HepG2 (cell line): ENCODE measurements around the gene ATP2B3. TPM values are rescaled to one million over a fixed set of nuclear protein-coding genes. Genes with fewer than 3 reads are reported as not detected.

Source experiments
- ATAC-seq: fragments of 200-7000 bp; cut with Tn5 transposase; 3 replicates; pipeline ENCODE4 v1.9.1; 2020; ENCODE audit warnings: mild to moderate bottlenecking, moderate library complexity
- BruUV-seq: library from RNA; stranded (reverse); fragments of 400-500 nt; replicated peaks from 2 replicates; lab custom pipeline; 2021; lab: Mats Ljungman, UMichigan
- CTCF ChIA-PET: fragments of 300-600 bp; formaldehyde crosslinking; extraction: SDS; loops from one replicate; lab custom pipeline; 2021; ENCODE audit warnings: low total read pairs, inconsistent platforms, low intra/inter-chr PET ratio; lab: Yijun Ruan, JAX
- POLR2A ChIA-PET: fragments of 350-600 bp; sonication (Branson Sonifier 250); formaldehyde crosslinking; loops from one replicate; lab custom pipeline; 2020; ENCODE audit warnings: antibody characterized with exemption, inconsistent platforms; lab: Yijun Ruan, JAX
- DNase-seq: peaks from one replicate; pipeline ENCODE4 v3.0.0-alpha.2; 2015; ENCODE audit warnings: low spot score
- FAIRE-seq: peaks from 3 replicates; lab custom pipeline; 2011; peaks lifted over from hg19 to GRCh38; lab: Jason Lieb, UNC
- H2AFZ ChIP-seq: one replicate; pipeline ENCODE4 v1.6.1; 2011; ENCODE audit warnings: low read length, inconsistent platforms
- H3K27ac ChIP-seq: fragments of 300-600 bp; 3 replicates; pipeline ENCODE4 v1.8.0; 2011; ENCODE audit warnings: mixed run types, mild to moderate bottlenecking, mixed read lengths, low read length, inconsistent platforms; ENCODE audit not compliant: insufficient read depth; ENCODE audit errors: extremely low read length
- H3K27me3 ChIP-seq, 2 experiments: fragments of 200-600 bp in 1 of 2; 2 replicates in 1 of 2; 3 replicates in 1 of 2; pipeline versions ENCODE4 v1.6.0 to v1.8.0; 2011; ENCODE audit warnings: low read length in 2 of 2, mild to moderate bottlenecking in 2 of 2, moderate library complexity in 2 of 2, inconsistent platforms in 1 of 2; ENCODE audit not compliant: insufficient read depth in 2 of 2, control insufficient read depth in 1 of 2
- H3K36me3 ChIP-seq, 2 experiments: fragments of 200-600 bp in 1 of 2; replicated peaks in 1 of 2; 2 replicates in 1 of 2; 3 replicates in 1 of 2; pipeline versions ENCODE4 v1.5.1 to v1.8.0; 2011; ENCODE audit warnings: low read length in 2 of 2, inconsistent platforms in 1 of 2; ENCODE audit not compliant: insufficient read depth in 2 of 2, control insufficient read depth in 1 of 2
- H3K4me1 ChIP-seq: 2 replicates; pipeline ENCODE4 v1.5.1; 2012; ENCODE audit warnings: low read length, inconsistent platforms; ENCODE audit not compliant: insufficient read depth
- H3K4me2 ChIP-seq: 2 replicates; pipeline ENCODE4 v1.6.0; 2011; ENCODE audit warnings: low read depth, low read length, inconsistent platforms
- H3K4me3 ChIP-seq, 3 experiments: fragments of 200-600 bp in 1 of 3; sonication (generic), shearing (Covaris generic) in 1 of 3; replicated peaks in 1 of 3; 2 replicates each; pipeline ENCODE4 v1.5.1; 2011 to 2016; ENCODE audit warnings: low read length in 3 of 3, inconsistent platforms in 2 of 3, low read depth in 2 of 3, mild to moderate bottlenecking in 2 of 3, control low read depth in 1 of 3, mixed read lengths in 1 of 3; ENCODE audit not compliant: insufficient read depth in 1 of 3
- H3K79me2 ChIP-seq: one replicate; pipeline ENCODE4 v1.6.1; 2011; ENCODE audit warnings: low read length, inconsistent platforms; ENCODE audit not compliant: insufficient read depth
- H3K9ac ChIP-seq: 2 replicates; pipeline ENCODE4 v1.6.0; 2011; ENCODE audit warnings: mild to moderate bottlenecking, low read depth, low read length, inconsistent platforms; ENCODE audit not compliant: insufficient read depth
- H3K9me3 ChIP-seq: 2 replicates; pipeline ENCODE4 v1.5.1; 2012; ENCODE audit warnings: mild to moderate bottlenecking, low read length
- H4K20me1 ChIP-seq: 2 replicates; pipeline ENCODE4 v1.6.0; 2011; ENCODE audit warnings: inconsistent platforms, mild to moderate bottlenecking, low read length, moderate library complexity; ENCODE audit not compliant: insufficient read depth
- CSRNP2 ChIP-seq: sonication (generic); formaldehyde crosslinking; conservative IDR thresholded peaks from 2 replicates; pipeline ENCODE4 v1.8.0; 2022; ENCODE audit warnings: low read depth, missing genetic modification reagents
- ELF1 ChIP-seq: sonication (generic); formaldehyde crosslinking; IDR thresholded peaks from 2 replicates; pipeline ENCODE4 v1.4.0; 2020; ENCODE audit warnings: missing genetic modification reagents
- HNRNPL ChIP-seq: fragments of 200-400 bp; formaldehyde crosslinking; IDR thresholded peaks from 2 replicates; pipeline ENCODE4 v1.6.1; 2017; ENCODE audit warnings: mild to moderate bottlenecking, low read depth, low read length
- ZFY ChIP-seq: sonication (generic); formaldehyde crosslinking; IDR thresholded peaks from 2 replicates; pipeline ENCODE4 v1.4.0; 2020; ENCODE audit warnings: missing genetic modification reagents
- ZNF446 ChIP-seq: sonication (generic); formaldehyde crosslinking; IDR thresholded peaks from 2 replicates; pipeline ENCODE4 v1.5.0; 2020; ENCODE audit warnings: mild to moderate bottlenecking, missing genetic modification reagents
- ZSCAN25 ChIP-seq: sonication (generic); formaldehyde crosslinking; IDR thresholded peaks from 2 replicates; pipeline ENCODE4 v1.8.0; 2022; ENCODE audit warnings: mild to moderate bottlenecking, missing genetic modification reagents
- WGBS: methylation state at CpG from one replicate; pipeline ENCODE4 v1.1.6; 2017; ENCODE audit warnings: low lambda C conversion rate; 5-methylcytosine and 5-hydroxymethylcytosine counted together
- in situ Hi-C: cut with HindIII; loops from 2 replicates; pipeline ENCODE4 v1.10.0; 2017; ENCODE audit warnings: low pct_unique_long_range_greater_than_20kb; ENCODE audit not compliant: extremely low pct_ligation_motif_present
- intact Hi-C: fragments of 100-400 bp; cut with micrococcal nuclease; formaldehyde crosslinking; loops from one replicate; pipeline ENCODE4 v1.10.0; 2022; ENCODE audit not compliant: unreplicated experiment
- polyA plus RNA-seq, 8 experiments: library from polyadenylated mRNA; depleted of rRNA in 3 of 8; stranded (reverse) in 7 of 8; unstranded in 1 of 8; fragments of >200 nt; fragmentation: Illumina TruSeq in 4 of 8; extraction: Trizol in 4 of 8; gene quantifications; 2 replicates each; pipeline versions ENCODE4 v1.2.1 to v1.2.3, GENCODE V29; 2011 to 2016; ENCODE audit warnings: low read depth in 4 of 8, missing spikeins in 1 of 8, mixed read lengths in 1 of 8; ENCODE audit not compliant: insufficient read depth in 1 of 8
- total RNA-seq, 5 experiments: library from RNA; depleted of rRNA; stranded (reverse); fragments of >200 nt; fragmentation: Illumina TruSeq; extraction: Trizol; gene quantifications; 2 replicates each; pipeline ENCODE4 v1.2.3, GENCODE V29; 2016; ENCODE audit warnings: low read depth in 1 of 5
- TF ChIP-seq, protein P1 (sequence below): IDR thresholded peaks from 2 replicates; pipeline ENCODE4 v1.6.1; 2016; ENCODE audit warnings: control low read depth
- TF ChIP-seq, protein P2 (sequence below): sonication (generic); formaldehyde crosslinking; IDR thresholded peaks from 2 replicates; pipeline ENCODE4 v1.4.0; 2020; ENCODE audit warnings: missing genetic modification reagents, borderline replicate concordance

The ATP2B3 gene
- total and polyA plus RNA-seq, 2 of the 13 experiments (the other 11 are each of a cell fraction or from before 2014, with no cell fraction given), result not detected

GRCh38 chrX:153490217-153490930, 27.1 kb upstream of the ATP2B3 start:
- intact Hi-C loops, result no loop called here
- Histone ChIP-seq H3K4me3 (no peak overlapping the region; a peak in 1 of 6 replicates), H3K79me2 (no peaks in the 10 kb centered on the region), H3K27ac (no peak overlapping the region), H2AFZ (no peak overlapping the region), H3K36me3 (no peaks in the 10 kb centered on the region), H4K20me1 (no peaks in the 10 kb centered on the region), H3K27me3 (peaks cover 1 to 6% of the 10 kb centered on the region in 2 experiments; a peak in 1 of 5 replicates), H3K9ac (no peak overlapping the region), H3K4me2 (peak overlapping the region; percentile 66), H3K9me3 (no peaks in the 10 kb centered on the region), H3K4me1 (peaks cover 87% of the 10 kb centered on the region)
- no peak for FAIRE-seq
- WGBS, result 20% methylated on average over 5 of the region's 20 CpGs
- ATAC-seq, result no peak
- ChIA-PET POLR2A (interaction anchor here (2.1 kb wide), 1 partner anchor 19 kb away, joined by 9 read pairs; the partner anchor contains the start of gene HAUS7), CTCF (no interaction called here)
- no TSS peak for BruUV-seq
- TF ChIP-seq, protein P1, sequence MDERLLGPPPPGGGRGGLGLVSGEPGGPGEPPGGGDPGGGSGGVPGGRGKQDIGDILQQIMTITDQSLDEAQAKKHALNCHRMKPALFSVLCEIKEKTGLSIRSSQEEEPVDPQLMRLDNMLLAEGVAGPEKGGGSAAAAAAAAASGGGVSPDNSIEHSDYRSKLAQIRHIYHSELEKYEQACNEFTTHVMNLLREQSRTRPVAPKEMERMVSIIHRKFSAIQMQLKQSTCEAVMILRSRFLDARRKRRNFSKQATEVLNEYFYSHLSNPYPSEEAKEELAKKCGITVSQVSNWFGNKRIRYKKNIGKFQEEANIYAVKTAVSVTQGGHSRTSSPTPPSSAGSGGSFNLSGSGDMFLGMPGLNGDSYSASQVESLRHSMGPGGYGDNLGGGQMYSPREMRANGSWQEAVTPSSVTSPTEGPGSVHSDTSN (CRISPR knock-in tag), result peak; percentile 42; the same call in 1 of the 2 replicates
- TF ChIP-seq ELF1 (CRISPR knock-in tag), result no peak
- no peak for DNase-seq
- in situ Hi-C loops, result no loop called here

GRCh38 chrX:153491351-153491914, 26.0 kb upstream of the ATP2B3 start:
- ChIA-PET CTCF (no interaction called here), POLR2A (interaction anchor here (0.6 to 2.1 kb wide), 2 partner anchors 20 to 75 kb away, joined by 5 to 9 read pairs; partner anchors contain the start of gene HAUS7)
- no CpG with 5 or more reads among the region's 10 CpGs for WGBS
- in situ Hi-C loops (no loop called here), intact Hi-C loops (no loop called here)
- H3K27ac ChIP-seq, result no peak overlapping the region
- H3K36me3 ChIP-seq, result no peaks in the 10 kb centered on the region
- ATAC-seq, result peak; percentile 23
- peak overlapping the region in 1 of 3 experiments; percentile 59; a peak in 3 of 6 replicates for H3K4me3 ChIP-seq
- no peaks in the 10 kb centered on the region for H3K79me2 ChIP-seq
- FAIRE-seq, result no peak
- no peaks in the 10 kb centered on the region for H4K20me1 ChIP-seq
- peaks cover 83% of the 10 kb centered on the region for H3K4me1 ChIP-seq
- no TSS peak for BruUV-seq
- DNase-seq, result no peak
- H3K9ac ChIP-seq, result no peak overlapping the region
- peak overlapping the region; percentile 66 for H3K4me2 ChIP-seq
- H2AFZ ChIP-seq, result no peak overlapping the region
- no peaks in the 10 kb centered on the region for H3K9me3 ChIP-seq
- H3K27me3 ChIP-seq, result 0 out of 5 replicates have a peak, but pooled peaks cover 1 to 6% of the 10 kb centered on the region in 2 experiments
- TF ChIP-seq CSRNP2, result no peak
- TF ChIP-seq, protein P2, sequence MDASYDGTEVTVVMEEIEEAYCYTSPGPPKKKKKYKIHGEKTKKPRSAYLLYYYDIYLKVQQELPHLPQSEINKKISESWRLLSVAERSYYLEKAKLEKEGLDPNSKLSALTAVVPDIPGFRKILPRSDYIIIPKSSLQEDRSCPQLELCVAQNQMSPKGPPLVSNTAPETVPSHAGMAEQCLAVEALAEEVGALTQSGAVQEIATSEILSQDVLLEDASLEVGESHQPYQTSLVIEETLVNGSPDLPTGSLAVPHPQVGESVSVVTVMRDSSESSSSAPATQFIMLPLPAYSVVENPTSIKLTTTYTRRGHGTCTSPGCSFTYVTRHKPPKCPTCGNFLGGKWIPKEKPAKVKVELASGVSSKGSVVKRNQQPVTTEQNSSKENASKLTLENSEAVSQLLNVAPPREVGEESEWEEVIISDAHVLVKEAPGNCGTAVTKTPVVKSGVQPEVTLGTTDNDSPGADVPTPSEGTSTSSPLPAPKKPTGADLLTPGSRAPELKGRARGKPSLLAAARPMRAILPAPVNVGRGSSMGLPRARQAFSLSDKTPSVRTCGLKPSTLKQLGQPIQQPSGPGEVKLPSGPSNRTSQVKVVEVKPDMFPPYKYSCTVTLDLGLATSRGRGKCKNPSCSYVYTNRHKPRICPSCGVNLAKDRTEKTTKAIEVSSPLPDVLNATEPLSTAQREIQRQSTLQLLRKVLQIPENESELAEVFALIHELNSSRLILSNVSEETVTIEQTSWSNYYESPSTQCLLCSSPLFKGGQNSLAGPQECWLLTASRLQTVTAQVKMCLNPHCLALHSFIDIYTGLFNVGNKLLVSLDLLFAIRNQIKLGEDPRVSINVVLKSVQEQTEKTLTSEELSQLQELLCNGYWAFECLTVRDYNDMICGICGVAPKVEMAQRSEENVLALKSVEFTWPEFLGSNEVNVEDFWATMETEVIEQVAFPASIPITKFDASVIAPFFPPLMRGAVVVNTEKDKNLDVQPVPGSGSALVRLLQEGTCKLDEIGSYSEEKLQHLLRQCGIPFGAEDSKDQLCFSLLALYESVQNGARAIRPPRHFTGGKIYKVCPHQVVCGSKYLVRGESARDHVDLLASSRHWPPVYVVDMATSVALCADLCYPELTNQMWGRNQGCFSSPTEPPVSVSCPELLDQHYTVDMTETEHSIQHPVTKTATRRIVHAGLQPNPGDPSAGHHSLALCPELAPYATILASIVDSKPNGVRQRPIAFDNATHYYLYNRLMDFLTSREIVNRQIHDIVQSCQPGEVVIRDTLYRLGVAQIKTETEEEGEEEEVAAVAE (CRISPR knock-in tag), result no peak
- 0 out of 2 replicates have a peak, but pooled peaks have one; percentile 1 for TF ChIP-seq ZSCAN25 (CRISPR knock-in tag)
- 0 out of 2 replicates have a peak, but pooled peaks have one; percentile 47 for TF ChIP-seq HNRNPL
- peak; percentile 16; the same call in 1 of the 2 replicates for TF ChIP-seq ZFY (CRISPR knock-in tag)
- no peak for TF ChIP-seq ZNF446 (CRISPR knock-in tag)
